ENCODE results near the gene OR2F1. TPM values are rescaled to one million over a fixed set of nuclear protein-coding genes. Genes with fewer than 3 reads are reported as not detected.
A peak's percentile ranks its signal among the peaks of the same experiment; 100 is the strongest.

OR2F1 gene
- total RNA-seq, 2 donors from 2014 or later: not detected

DNA sequence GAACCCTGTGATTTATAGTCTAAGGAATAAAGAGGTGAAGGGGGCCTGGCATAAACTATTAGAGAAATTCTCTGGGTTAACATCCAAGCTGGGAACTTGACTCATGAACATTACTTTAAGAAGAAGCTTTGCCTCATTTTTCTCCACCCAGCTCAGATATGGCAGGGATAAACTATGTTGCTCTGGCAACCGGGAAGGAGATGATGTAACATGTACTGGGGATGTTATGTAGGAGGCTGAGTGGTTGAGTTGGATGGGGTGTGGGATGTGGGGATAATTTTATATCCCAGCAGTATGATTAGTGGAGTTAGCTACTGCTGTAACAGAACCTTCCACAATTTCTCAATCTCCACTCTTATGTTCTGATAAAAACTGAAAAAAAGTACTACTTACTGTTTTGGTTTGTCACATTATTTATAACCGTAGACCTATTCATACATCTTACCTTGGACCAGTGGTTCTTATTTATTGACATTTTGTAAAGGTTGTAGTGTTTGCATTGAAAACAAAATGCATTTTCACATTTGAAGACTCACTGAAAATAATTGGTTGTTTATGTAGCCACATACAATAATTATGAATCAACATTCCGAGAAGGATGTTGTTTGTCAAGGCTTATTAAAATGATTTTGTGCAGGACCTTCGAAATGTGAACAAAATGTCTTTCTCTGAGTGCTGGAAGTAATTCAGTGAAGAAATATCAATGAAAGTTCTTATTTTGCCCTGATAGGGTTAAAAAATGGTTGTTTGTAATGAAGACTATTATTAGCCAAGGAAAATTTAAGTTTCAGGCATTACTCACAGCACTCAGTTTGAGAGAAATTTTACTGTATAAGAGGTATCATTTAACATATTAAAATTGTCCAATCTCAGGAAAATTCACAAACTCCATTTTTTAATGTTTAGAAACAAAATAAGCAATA is 18.3 kb upstream of the OR2F1 start:
- Histone ChIP-seq H3K27ac (no peak overlapping the region), H3K4me3 (no peak overlapping the region), H3K36me3 (replicated peaks in 1 of 2; ENCODE audit: insufficient read depth in 1 of 2, low read depth in 2 of 2) (no peaks in the 10 kb centered on the region), H3K4me1 (no peaks in the 10 kb centered on the region), H3K27me3 (no peaks in the 10 kb centered on the region), H3K9me3 (no peaks in the 10 kb centered on the region)
- ATAC-seq: no peak
- DNase-seq: peak in 1 of 4 donors; percentile 4
- TF ChIP-seq, protein P1, sequence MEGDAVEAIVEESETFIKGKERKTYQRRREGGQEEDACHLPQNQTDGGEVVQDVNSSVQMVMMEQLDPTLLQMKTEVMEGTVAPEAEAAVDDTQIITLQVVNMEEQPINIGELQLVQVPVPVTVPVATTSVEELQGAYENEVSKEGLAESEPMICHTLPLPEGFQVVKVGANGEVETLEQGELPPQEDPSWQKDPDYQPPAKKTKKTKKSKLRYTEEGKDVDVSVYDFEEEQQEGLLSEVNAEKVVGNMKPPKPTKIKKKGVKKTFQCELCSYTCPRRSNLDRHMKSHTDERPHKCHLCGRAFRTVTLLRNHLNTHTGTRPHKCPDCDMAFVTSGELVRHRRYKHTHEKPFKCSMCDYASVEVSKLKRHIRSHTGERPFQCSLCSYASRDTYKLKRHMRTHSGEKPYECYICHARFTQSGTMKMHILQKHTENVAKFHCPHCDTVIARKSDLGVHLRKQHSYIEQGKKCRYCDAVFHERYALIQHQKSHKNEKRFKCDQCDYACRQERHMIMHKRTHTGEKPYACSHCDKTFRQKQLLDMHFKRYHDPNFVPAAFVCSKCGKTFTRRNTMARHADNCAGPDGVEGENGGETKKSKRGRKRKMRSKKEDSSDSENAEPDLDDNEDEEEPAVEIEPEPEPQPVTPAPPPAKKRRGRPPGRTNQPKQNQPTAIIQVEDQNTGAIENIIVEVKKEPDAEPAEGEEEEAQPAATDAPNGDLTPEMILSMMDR (IDR thresholded peaks at IDR 0.05): no peak
- no peak for TF ChIP-seq POLR2A (IDR thresholded peaks at IDR 0.05)
- WGBS, 2 donors: 76 to 83% methylated on average over 4 of the region's 4 CpGs
- intact Hi-C loops (cut with DNase I): no loop called here

DNA sequence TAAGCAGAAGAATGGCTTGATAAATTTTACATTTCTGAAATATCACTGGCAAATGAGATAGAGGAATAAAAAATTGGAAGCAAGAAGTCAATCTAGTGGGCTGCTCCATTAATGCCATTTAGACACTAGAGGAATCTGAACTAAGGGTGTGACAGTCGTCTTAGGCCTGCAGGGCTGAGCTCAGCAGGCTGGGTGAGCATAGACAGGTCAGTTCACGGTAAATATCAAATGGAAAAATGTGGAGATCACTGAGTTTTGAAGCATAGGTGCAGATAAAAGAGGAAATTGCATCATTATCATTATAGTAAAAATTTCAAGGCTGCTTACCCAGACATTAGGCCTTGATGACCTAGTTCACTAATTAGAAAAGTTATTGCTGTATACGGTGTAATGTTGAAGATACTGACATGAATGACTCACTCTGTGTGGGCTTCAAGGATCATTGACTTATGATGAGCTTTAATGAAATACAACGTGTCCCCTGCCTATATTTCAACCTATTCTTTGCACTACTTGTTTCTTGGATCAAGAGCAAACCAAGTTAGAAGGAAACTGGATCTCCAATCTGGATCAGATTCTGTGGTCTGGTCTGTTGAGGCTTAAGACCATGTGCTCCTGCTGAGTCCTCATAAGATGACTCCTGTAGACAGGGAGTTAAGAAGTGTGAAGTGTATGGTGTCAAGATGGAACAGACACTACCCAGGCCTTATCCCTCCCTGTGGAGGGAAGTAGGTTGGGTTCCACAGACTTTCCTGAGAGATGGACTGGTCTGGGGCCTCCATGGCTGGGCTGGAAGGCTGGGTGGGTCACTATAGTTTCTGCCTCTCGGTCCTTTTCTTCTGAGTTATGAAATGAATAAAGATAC is 16.0 kb upstream of the OR2F1 start:
- Histone ChIP-seq H3K4me3 (no peak overlapping the region), H3K27me3 (no peaks in the 10 kb centered on the region), H3K9me3 (no peaks in the 10 kb centered on the region), H3K27ac (no peak overlapping the region), H3K4me1 (no peaks in the 10 kb centered on the region), H3K36me3 (replicated peaks in 1 of 2; ENCODE audit: insufficient read depth in 1 of 2, low read depth in 2 of 2) (no peaks in the 10 kb centered on the region)
- intact Hi-C loops (cut with DNase I): no loop called here
- WGBS, 2 donors: 77 to 80% methylated on average over 5 of the region's 5 CpGs
- no peak for TF ChIP-seq POLR2A (IDR thresholded peaks at IDR 0.05)
- TF ChIP-seq, protein P1 (IDR thresholded peaks at IDR 0.05): no peak
- ATAC-seq (no peak), DNase-seq (no peak)

DNA sequence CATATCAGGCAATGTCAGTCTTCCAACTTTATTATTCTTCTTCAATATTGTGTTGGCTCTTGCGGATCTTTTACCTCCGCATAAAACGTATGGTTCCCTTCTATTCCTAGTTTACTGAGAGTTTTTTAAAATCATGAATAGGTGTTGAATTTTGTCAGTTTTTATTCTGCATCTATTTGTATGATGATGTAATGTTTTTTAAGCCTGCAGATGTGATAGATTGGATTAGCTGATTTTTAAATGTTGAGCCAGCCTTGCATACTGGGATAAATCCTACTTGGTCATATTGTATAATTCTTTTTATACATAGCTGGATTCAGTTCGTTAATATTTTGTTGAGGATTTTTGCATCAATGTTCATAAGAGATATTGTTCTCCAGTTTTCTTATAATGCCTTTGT is 9.2 kb upstream of the OR2F1 start:
- H3K4me1 ChIP-seq: no peaks in the 10 kb centered on the region
- ATAC-seq: no peak
- H3K27ac ChIP-seq: no peak overlapping the region
- TF ChIP-seq POLR2A (IDR thresholded peaks at IDR 0.05): no peak
- TF ChIP-seq, protein P1 (IDR thresholded peaks at IDR 0.05): no peak
- H3K4me3 ChIP-seq: no peak overlapping the region
- H3K27me3 ChIP-seq: no peaks in the 10 kb centered on the region
- 88% methylated on average over 4 of the region's 4 CpGs for WGBS, 2 donors
- H3K9me3 ChIP-seq: no peaks in the 10 kb centered on the region
- DNase-seq: no peak
- H3K36me3 ChIP-seq (replicated peaks in 1 of 2; ENCODE audit: insufficient read depth in 1 of 2, low read depth in 2 of 2): no peaks in the 10 kb centered on the region
- intact Hi-C loops (cut with DNase I): no loop called here

DNA sequence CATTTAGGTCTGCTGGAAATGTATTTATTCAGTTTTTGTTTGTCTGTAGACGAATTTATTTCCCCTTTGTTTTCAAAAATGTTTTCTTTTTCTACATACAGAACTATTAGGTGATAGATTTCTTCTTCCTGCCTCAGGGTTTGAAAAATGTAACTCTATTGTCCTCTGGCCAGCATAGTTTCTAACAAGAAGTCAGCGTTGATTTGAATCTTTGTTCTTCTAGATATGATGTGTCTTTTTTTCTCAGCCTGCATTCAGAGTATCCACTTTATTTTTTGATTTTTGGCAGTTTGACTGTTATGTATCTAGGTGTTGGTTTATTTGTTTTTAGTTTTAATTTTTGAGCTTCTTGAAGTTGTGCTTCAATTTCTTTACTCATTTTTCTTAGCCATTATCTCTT is 7.5 kb upstream of the OR2F1 start:
- no peak overlapping the region for H3K27ac ChIP-seq
- no peak for DNase-seq
- intact Hi-C loops (cut with DNase I): no loop called here
- no peaks in the 10 kb centered on the region for H3K36me3 ChIP-seq (replicated peaks in 1 of 2; ENCODE audit: insufficient read depth in 1 of 2, low read depth in 2 of 2)
- TF ChIP-seq, protein P1 (IDR thresholded peaks at IDR 0.05): no peak
- TF ChIP-seq POLR2A (IDR thresholded peaks at IDR 0.05): no peak
- 49 to 69% methylated on average over 2 of the region's 2 CpGs for WGBS, 2 donors
- H3K9me3 ChIP-seq: no peaks in the 10 kb centered on the region
- no peak for ATAC-seq
- no peaks in the 10 kb centered on the region for H3K4me1 ChIP-seq
- H3K27me3 ChIP-seq: no peaks in the 10 kb centered on the region
- H3K4me3 ChIP-seq: no peak overlapping the region
